Measurements from ENCODE around the gene ARSB.
"Not testable (repeated sequence)": the region's sequence is repeated elsewhere in the genome, so short reads cannot be mapped to it uniquely, and the experiment has no call there.

The ARSB gene

GRCh38 chr5:78746021-78746770 lies 238.9 kb downstream of the ARSB start:
- DNase-seq: no peak

- DNase-seq: no peak
Measured at GRCh38 chr5:78744951-78745534, 240.1 kb downstream of the ARSB start.

- DNase-seq: no peak
Measured at GRCh38 chr5:78741019-78741418, 244.1 kb downstream of the ARSB start.

- DNase-seq: no peak
Measured at GRCh38 chr5:78738693-78739300, 246.3 kb downstream of the ARSB start.

GRCh38 chr5:78738104-78738503 lies 247.0 kb downstream of the ARSB start:
- DNase-seq: no peak

GRCh38 chr5:78735834-78736463 lies 249.2 kb downstream of the ARSB start:
- no peak for DNase-seq

GRCh38 chr5:78734950-78735349 lies 250.2 kb downstream of the ARSB start:
- no peak for DNase-seq

- no peak for DNase-seq
Measured at GRCh38 chr5:78734094-78734845, 250.8 kb downstream of the ARSB start.

GRCh38 chr5:78732721-78733120 lies 252.4 kb downstream of the ARSB start:
- DNase-seq: not testable (repeated sequence)

- DNase-seq: no peak
Measured at GRCh38 chr5:78731884-78732283, 253.2 kb downstream of the ARSB start.

- no peak for DNase-seq
Measured at GRCh38 chr5:78730300-78731094, 254.6 kb downstream of the ARSB start.

- DNase-seq: no peak
Measured at GRCh38 chr5:78727786-78728761, 257.0 kb downstream of the ARSB start.

Data from retina (tissue), 1 donor.